Breast epithelium (tissue), 3 donors: ENCODE results near the gene LTO1.

Experiments
- CTCF ChIP-seq, 3 donors: fragments of 450-650 bp; IDR thresholded peaks; one replicate each; pipeline ENCODE4 v1.5.1; 2016 to 2017; ENCODE audit warnings: antibody characterized with exemption in 3 of 3, mild to moderate bottlenecking in 3 of 3, moderate library complexity in 3 of 3
- POLR2A ChIP-seq: fragments of 450-650 bp; IDR thresholded peaks from one replicate; pipeline ENCODE4 v1.6.1; 2016; ENCODE audit warnings: antibody characterized with exemption, mild to moderate bottlenecking, moderate library complexity

GRCh38 chr11:69663326-69663725, 11.8 kb downstream of the LTO1 start:
- TF ChIP-seq CTCF (IDR thresholded peaks at IDR 0.05) (no peak), POLR2A (no peak)
